Measurements from ENCODE around the gene PGBD1. TPM values are rescaled to one million over a fixed set of nuclear protein-coding genes. Genes with fewer than 3 reads are reported as not detected.

The PGBD1 gene
- total RNA-seq, 1 donor from 2014 or later: 3.5 TPM

GRCh38 chr6:28351087-28351486, 69.7 kb downstream of the PGBD1 start:
- ATAC-seq: no peak
- TF ChIP-seq, protein P1, sequence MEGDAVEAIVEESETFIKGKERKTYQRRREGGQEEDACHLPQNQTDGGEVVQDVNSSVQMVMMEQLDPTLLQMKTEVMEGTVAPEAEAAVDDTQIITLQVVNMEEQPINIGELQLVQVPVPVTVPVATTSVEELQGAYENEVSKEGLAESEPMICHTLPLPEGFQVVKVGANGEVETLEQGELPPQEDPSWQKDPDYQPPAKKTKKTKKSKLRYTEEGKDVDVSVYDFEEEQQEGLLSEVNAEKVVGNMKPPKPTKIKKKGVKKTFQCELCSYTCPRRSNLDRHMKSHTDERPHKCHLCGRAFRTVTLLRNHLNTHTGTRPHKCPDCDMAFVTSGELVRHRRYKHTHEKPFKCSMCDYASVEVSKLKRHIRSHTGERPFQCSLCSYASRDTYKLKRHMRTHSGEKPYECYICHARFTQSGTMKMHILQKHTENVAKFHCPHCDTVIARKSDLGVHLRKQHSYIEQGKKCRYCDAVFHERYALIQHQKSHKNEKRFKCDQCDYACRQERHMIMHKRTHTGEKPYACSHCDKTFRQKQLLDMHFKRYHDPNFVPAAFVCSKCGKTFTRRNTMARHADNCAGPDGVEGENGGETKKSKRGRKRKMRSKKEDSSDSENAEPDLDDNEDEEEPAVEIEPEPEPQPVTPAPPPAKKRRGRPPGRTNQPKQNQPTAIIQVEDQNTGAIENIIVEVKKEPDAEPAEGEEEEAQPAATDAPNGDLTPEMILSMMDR (IDR thresholded peaks at IDR 0.05): no peak
- no peak overlapping the region for H3K27ac ChIP-seq
- no peaks in the 10 kb centered on the region for H3K27me3 ChIP-seq (ENCODE audit: low read depth)
- no peaks in the 10 kb centered on the region for H3K9me3 ChIP-seq
- DNase-seq: no peak
- H3K36me3 ChIP-seq: no peaks in the 10 kb centered on the region
- H3K4me3 ChIP-seq: peak overlapping the region; percentile 69
- intact Hi-C loops (cut with DNase I): no loop called here
- peaks cover 23% of the 10 kb centered on the region for H3K4me1 ChIP-seq

DNA sequence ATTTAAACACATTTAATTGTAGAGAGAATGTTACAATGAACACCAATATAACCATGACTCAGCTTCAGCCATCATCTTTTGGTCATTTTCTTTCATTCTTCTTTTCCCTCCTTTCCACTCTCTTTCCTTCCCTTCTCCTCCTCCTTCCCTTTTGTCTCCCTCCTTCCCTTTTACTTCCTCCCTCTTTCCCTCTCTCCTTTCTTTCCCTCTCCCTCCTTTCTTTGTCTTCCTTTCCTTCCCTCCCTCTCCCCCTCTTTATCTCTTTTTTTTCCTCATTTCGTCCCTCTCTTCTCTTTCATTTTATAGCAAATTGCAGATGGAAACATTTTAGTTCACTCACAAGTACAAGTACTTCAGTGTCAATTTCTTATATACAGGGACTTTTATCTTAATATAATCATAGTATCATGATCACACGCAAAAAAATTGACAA, 70.1 kb downstream of the PGBD1 start:
- DNase-seq: no peak
- ATAC-seq: no peak
- intact Hi-C loops (cut with DNase I): no loop called here

More for the DNA sequence above, 70.1 kb downstream of the PGBD1 start:
- H3K4me1 ChIP-seq: peaks cover 27% of the 10 kb centered on the region
- H3K27me3 ChIP-seq (ENCODE audit: low read depth): no peaks in the 10 kb centered on the region
- H3K27ac ChIP-seq: no peak overlapping the region
- TF ChIP-seq, protein P1 (IDR thresholded peaks at IDR 0.05): no peak
- no peaks in the 10 kb centered on the region for H3K36me3 ChIP-seq
- no peaks in the 10 kb centered on the region for H3K9me3 ChIP-seq
- H3K4me3 ChIP-seq: no peak overlapping the region

Other genes with a start within 250 kb of the PGBD1 start
- gene ZNF165, start 201.0 kb upstream of the PGBD1 start, total RNA-seq: 2.2 TPM
- 6.8 TPM for gene ZSCAN16, start 157.0 kb upstream of the PGBD1 start, total RNA-seq
- gene ZKSCAN8, start 139.7 kb upstream of the PGBD1 start, total RNA-seq: 20.6 TPM
- gene ZSCAN9, start 56.3 kb upstream of the PGBD1 start, total RNA-seq: 11.3 TPM
- 6.2 TPM for gene ZKSCAN4, start 29.3 kb upstream of the PGBD1 start, total RNA-seq
- gene NKAPL, start 22.3 kb upstream of the PGBD1 start, total RNA-seq: 0.30 TPM
- 12.2 TPM for gene ZSCAN26, start 14.4 kb upstream of the PGBD1 start, total RNA-seq
- 15.7 TPM for gene ZSCAN31, start 54.6 kb downstream of the PGBD1 start, total RNA-seq
- gene ZKSCAN3, start 68.4 kb downstream of the PGBD1 start, total RNA-seq: 8.8 TPM
- gene ZSCAN12, start 118.2 kb downstream of the PGBD1 start, total RNA-seq: 5.5 TPM
- gene ZSCAN23, start 161.9 kb downstream of the PGBD1 start, total RNA-seq: 1.7 TPM
- not detected for gene GPX6, start 234.2 kb downstream of the PGBD1 start, total RNA-seq
- not detected for gene GPX5, start 244.3 kb downstream of the PGBD1 start, total RNA-seq